IMR-90 (cell line): Measurements from ENCODE around the gene ZFPM1.

Experiments
- BHLHE40 ChIP-seq: fragments of 150-350 bp; IDR thresholded peaks from 2 replicates; pipeline ENCODE4 v1.6.1; 2016; ENCODE audit warnings: mild to moderate bottlenecking, low read depth, low read length
- MAFK ChIP-seq: IDR thresholded peaks from 2 replicates; pipeline ENCODE4 v1.6.1; 2012; ENCODE audit warnings: low read depth, low read length, improper control_type of control experiment
- SMC3 ChIP-seq: fragments of 150-350 bp; IDR thresholded peaks from 2 replicates; pipeline ENCODE4 v1.6.1; 2016; ENCODE audit warnings: low read depth, mild to moderate bottlenecking, antibody characterized with exemption, low read length, moderate library complexity
- TF ChIP-seq, protein P1 (sequence below): fragments of 150-350 bp; IDR thresholded peaks from 2 replicates; pipeline ENCODE4 v1.6.1; 2017; ENCODE audit warnings: mild to moderate bottlenecking, antibody characterized with exemption, low read length, low read depth
- TF ChIP-seq, protein P2 (sequence below): conservative IDR thresholded peaks from 2 replicates; pipeline ENCODE4 v1.5.1; 2012; ENCODE audit warnings: mild to moderate bottlenecking, low read depth, low read length, improper control_type of control experiment

DNA sequence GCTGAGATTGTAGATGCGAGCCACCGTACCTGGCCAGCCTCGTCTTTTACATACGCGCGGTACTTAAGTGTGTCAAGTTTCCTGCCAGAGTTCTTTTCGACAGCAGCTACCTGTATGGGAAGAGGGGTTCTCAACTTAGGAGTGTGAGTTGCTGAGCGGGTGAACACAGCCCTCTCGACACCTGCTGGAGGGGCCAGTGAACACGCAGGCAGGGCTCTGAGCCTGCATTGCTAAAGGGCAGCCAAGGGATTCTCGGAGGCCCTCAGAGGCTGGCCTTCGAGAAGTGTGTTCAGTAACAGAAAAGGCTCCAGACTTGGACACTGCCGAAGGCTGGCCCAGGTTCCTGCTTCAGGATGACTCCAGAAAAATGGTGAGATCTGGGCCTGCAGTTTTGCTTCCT lies 123.2 kb downstream of the ZFPM1 start:
- TF ChIP-seq, protein P1, sequence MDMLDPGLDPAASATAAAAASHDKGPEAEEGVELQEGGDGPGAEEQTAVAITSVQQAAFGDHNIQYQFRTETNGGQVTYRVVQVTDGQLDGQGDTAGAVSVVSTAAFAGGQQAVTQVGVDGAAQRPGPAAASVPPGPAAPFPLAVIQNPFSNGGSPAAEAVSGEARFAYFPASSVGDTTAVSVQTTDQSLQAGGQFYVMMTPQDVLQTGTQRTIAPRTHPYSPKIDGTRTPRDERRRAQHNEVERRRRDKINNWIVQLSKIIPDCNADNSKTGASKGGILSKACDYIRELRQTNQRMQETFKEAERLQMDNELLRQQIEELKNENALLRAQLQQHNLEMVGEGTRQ, result no peak
- TF ChIP-seq, protein P2, sequence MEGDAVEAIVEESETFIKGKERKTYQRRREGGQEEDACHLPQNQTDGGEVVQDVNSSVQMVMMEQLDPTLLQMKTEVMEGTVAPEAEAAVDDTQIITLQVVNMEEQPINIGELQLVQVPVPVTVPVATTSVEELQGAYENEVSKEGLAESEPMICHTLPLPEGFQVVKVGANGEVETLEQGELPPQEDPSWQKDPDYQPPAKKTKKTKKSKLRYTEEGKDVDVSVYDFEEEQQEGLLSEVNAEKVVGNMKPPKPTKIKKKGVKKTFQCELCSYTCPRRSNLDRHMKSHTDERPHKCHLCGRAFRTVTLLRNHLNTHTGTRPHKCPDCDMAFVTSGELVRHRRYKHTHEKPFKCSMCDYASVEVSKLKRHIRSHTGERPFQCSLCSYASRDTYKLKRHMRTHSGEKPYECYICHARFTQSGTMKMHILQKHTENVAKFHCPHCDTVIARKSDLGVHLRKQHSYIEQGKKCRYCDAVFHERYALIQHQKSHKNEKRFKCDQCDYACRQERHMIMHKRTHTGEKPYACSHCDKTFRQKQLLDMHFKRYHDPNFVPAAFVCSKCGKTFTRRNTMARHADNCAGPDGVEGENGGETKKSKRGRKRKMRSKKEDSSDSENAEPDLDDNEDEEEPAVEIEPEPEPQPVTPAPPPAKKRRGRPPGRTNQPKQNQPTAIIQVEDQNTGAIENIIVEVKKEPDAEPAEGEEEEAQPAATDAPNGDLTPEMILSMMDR, result no peak
- no peak for TF ChIP-seq BHLHE40
- no peak for TF ChIP-seq MAFK
- TF ChIP-seq SMC3, result no peak
